Measurements from ENCODE around the gene OSER1.
"Not testable (repeated sequence)": the region's sequence is repeated elsewhere in the genome, so short reads cannot be mapped to it uniquely, and the experiment has no call there.

Gene OSER1

GRCh38 chr20:44210406-44211176, at the start of gene OSER1:
TSS of gene OSER1 (minus strand) at chr20:44210771. CDS start at chr20:44206957, 3,814 bp downstream.
- DNase-seq (ENCODE audit: low read depth): peak; percentile 96

DNA sequence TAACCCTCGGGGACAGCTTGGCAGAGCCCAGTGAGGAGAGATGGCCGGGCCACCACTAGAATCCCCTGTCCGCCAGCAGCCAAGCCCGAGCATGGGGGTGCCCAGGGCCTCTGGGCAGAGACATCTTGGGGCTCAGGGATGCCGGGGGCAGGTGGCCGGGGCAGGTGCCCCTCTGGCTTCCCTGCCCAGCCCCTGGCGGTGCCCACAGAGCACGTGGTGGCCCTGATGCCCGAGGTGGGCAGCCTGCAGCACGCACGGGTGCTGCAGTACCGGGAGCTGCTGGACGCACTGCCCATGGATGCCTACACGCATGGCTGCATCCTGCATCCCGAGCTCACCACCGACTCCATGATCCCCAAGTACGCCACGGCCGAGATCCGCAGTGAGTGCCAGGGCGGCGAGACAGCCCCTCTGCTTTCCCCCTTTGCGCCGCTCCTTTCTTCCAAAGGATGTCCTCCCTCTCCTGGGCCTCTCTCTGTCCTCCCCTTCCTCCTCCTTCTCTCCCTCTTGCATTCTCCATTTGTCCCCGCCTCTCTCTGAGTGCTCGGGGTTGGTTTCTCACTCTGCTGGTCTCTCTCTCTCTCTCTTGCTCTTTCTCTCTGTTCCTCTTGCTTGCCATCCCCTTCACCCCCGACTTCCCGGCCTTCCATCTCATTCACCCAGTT, 47.8 kb upstream of the OSER1 start:
- no peak for DNase-seq (ENCODE audit: low read depth)

GRCh38 chr20:44256961-44257360, 46.4 kb upstream of the OSER1 start:
- no peak for DNase-seq (ENCODE audit: low read depth)

DNA sequence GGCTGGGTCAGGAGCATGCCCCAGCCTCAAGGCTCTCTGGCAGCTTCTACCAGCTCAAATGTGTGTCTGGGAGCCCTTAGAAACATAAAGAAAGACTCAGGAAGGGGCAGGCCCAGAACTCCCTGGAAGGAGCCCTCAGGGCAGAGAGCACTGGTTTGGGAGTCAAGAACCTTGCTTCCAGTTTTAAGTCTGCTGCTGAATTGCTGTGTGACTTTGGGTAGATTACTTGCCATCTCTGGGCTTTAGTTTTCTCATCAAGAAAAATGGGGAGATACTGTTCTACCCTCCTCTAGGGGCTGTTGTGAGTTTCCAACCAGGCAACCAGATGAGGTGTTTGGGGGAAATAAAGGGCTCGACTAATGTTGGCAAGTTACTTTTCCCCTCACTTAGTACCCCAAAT, 45.4 kb upstream of the OSER1 start:
- no peak for DNase-seq (ENCODE audit: low read depth)

GRCh38 chr20:44254073-44254472, 43.5 kb upstream of the OSER1 start:
- DNase-seq (ENCODE audit: low read depth): no peak

GRCh38 chr20:44253528-44253927, 43.0 kb upstream of the OSER1 start:
- no peak for DNase-seq (ENCODE audit: low read depth)

GRCh38 chr20:44251284-44251683, 40.7 kb upstream of the OSER1 start:
- DNase-seq (ENCODE audit: low read depth): no peak

DNA sequence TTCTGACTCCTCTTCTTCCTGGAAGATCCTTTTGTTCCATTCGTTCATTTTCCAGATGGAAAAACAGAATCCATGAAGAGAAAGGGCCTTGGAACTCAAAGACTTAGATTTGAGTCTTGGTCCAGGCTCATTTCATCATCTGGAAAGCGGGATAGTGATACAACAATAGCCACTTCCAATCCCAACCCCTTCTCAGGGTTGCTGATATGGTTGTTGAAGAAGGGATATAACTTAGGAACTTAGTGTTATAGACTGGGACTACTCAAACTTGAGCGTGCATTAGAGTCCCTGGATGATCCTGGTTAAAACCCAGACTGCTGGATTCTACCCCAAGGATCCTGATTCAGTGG, 37.8 kb upstream of the OSER1 start:
- DNase-seq (ENCODE audit: low read depth): no peak

DNA sequence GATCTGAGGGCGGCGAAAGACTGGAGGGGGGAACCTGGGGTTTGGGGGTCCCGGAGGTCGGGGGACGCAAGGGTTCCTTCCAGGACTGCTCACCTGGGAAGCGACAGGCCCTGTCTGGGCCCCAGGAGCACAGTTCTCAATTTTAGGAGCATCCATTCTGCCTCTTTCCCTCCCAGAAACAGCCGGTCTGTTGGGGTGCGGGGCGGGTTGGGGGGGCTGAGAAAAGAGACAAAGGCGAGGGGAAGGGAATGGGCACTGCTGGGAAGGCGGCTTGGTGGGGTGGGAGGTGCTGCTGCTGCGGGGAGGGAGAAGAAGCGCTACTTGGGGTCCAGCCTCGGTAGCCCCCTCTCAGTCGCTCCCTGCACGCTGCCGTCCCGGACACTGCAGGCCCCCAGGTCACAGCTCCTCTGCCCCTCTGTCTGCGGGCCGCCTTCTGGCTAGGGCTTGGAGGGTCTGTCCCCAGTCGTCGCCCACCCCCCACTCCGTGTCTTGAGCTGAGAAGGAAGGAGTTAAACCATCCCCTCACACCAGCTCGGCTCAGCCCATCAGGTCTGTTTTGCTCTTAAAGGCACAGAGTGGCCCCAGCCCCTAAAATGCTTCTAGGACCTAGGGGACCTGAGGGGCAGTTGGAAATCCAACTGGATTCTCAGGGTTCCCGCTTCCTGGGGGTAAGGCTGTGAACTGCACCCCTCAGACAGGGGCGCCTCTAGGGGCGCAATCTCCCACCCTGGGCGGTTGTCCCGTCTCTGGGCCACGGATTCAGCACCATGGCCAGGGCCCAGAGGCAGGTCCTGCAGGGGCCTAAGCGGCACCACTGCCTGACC, 37.2 kb upstream of the OSER1 start:
- DNase-seq (ENCODE audit: low read depth): peak; percentile 25

DNA sequence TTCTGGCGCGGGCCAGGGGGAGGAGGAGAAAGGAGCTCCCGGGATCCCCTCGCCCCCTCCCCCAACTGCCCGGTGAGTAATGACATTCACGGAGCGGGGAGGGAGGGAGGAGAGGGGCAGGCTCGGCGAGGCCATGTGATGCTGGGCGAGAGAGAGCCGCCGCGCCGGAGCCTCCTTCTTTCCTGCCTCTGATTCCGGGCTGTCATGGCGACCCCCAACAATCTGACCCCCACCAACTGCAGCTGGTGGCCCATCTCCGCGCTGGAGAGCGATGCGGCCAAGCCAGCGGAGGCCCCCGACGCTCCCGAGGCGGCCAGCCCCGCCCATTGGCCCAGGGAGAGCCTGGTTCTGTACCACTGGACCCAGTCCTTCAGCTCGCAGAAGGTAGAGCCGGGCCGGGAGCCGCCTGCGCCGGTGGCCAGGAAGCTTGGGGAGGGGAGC, 36.6 kb upstream of the OSER1 start, which contains the start of gene GDAP1L1:
GDAP1L1 (plus strand) TSS at position 178 of the 441 bp plus-strand sequence; CDS start at position 205, 27 bp downstream.
- no peak for DNase-seq (ENCODE audit: low read depth)

- DNase-seq (ENCODE audit: low read depth): no peak
These were observed 35.4 kb upstream of the OSER1 start for GRCh38 chr20:44245977-44246376.

DNA sequence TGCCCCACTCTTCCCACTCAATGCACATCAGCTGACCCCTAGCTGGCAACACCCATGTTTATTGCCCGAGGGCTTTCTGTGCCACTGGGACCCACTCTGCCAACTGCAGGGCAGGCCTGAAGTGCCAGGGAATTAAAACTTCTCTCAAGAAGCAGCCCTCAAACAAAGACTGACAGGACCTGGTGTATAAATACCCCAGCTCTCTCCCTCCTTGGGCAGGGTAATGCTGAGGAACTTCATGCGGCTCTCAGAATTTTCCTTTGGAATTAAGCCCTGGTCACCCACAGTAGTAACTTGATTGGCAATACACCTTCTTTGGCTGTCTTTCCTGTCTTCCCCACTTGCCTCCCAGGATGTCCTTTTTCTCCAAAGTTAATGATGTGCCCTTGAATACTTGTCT, 31.2 kb upstream of the OSER1 start:
- no peak for DNase-seq (ENCODE audit: low read depth)

DNA sequence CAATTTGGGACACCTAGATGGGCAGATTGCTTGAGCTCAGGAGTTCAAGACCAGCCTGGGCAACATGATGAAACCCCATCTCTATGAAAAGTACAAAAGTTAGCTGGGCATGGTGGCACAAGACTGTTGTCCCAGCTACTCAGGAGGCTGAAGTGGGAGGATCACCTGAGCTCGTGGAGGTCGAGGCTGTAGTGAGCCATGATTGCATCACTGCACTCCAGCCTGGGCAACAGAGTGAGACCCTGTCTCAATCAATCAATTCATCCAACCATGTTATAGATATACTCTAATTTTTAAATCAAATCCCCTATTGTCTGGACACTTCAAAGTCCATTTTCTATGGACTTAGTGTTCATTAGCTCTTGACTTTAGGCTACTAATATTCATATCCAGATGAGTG, 26.3 kb upstream of the OSER1 start:
- not testable (repeated sequence) for DNase-seq (ENCODE audit: low read depth)

DNA sequence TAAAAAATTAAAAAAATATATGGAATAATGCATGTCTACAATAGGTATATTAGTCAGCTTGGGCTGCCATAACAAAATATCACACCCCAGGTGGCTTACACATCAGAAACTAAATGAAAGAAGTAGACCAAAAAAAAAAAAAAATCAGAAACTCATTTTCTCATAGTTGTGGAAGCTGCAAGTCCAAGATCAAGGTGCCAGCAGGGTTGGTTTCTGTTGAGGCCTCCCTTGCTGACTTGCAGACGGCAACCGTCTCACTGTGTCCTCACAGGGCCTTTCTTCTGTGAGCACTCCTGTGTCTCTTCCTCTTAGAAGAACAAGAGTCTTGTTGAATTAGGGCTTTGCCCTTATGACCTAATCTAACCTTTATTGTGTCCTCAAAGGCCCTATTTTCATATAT, 25.1 kb upstream of the OSER1 start:
- no peak for DNase-seq (ENCODE audit: low read depth)

- no peak for DNase-seq (ENCODE audit: low read depth)
These were observed 24.2 kb upstream of the OSER1 start for GRCh38 chr20:44234566-44235317.

DNA sequence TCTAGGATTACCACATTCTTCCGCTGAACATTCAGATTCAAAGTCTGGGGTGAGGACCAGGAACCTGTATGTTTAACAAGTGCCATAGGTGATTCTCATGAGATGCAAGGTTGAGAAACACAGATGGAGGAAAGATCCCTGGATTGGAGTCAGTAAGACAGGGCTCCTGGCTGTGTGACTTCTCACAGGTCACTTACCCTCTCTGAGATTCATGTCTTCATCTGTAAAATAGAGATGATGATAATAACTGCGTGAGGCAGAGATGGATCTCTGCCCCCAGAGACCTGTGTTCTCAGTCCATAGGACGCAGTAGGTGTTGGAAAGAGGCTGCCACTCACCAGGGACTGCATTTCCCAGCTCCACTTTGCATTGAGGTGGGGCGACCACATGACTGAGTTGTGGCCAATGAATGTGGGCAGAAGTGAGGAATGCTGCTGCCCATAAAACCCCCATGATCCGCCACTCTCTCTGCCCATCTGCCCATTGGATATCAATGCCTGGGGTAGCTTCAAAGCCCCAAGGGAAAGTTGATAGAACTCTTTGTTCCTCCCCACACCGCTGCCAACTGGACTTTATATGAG, 23.0 kb upstream of the OSER1 start:
- no peak for DNase-seq (ENCODE audit: low read depth)

DNA sequence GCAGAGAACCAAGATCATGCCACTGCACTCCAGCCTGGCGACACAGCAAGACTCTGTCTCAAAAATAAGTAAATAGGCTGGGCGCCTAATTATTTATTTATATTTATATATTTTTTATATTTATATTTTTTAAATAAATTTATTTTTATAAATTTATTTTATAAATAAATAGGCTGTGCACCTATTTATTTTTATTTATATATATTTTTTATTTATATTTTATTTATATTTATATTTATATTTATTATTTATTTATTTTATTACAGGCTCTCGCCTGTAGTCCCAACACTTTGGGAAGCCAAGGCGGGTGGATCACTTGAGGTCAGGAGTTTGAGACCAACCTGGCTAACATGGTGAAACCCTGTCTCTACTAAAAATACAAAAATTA, 21.9 kb upstream of the OSER1 start:
- DNase-seq (ENCODE audit: low read depth): not testable (repeated sequence)

DNA sequence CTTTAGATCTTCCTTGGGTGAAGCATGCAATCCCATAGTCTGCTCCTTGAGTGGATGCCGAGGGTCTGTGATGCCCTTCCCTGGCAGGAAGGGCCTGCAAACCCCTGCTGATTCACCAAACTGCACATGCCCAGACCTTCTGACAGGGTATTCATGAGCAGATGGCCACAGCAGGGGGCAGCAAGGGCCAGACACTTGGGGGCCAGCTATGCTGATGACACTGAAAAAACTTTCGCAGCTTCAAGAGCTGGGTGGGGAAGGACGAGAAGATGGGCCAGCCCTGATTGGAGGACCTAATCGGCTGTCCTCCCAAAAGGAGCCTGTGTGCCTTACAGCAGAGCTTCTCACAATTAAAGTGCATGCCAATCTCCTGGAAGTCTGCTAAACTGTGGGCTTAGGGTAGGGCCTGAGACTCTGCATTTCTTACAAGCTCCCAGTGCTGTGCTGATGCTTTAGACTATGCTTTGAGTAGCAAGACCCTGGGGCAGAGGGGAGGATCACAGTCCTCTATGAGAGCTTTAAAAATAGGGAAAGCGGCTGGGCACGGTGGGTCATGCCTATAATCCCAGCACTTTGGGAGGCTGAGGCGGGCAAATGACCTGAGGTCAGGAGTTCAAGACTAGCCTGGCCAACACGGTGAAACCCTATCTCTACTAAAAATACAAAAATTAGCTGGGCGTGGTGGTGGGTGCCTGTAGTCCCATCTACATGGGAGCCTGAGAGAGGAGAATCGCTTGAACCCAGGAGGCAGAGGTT, 21.3 kb upstream of the OSER1 start:
- DNase-seq (ENCODE audit: low read depth): no peak

- DNase-seq (ENCODE audit: low read depth): no peak
These were observed 20.6 kb upstream of the OSER1 start for GRCh38 chr20:44231193-44231592.

GRCh38 chr20:44228465-44229258, 18.1 kb upstream of the OSER1 start:
- no peak for DNase-seq (ENCODE audit: low read depth)
